HCT116 (cell line): ENCODE data around the gene CYSRT1. TPM values are rescaled to one million over a fixed set of nuclear protein-coding genes. Genes with fewer than 3 reads are reported as not detected.

Source experiments
- ATAC-seq: fragments of 200-7000 bp; cut with Tn5 transposase; 2 replicates; pipeline ENCODE4 v1.9.1; 2020; ENCODE audit warnings: mild to moderate bottlenecking, moderate library complexity
- BruUV-seq: library from RNA; stranded (reverse); fragments of 400-500 nt; replicated peaks from 2 replicates; lab custom pipeline; 2021; lab: Mats Ljungman, UMichigan
- CTCF ChIA-PET: fragments of 300-600 bp; sonication (Branson Sonifier 250); formaldehyde crosslinking; loops from one replicate; lab custom pipeline; 2021; ENCODE audit warnings: antibody characterized with exemption; lab: Charles Lee
- POLR2A ChIA-PET: fragments of 300-600, 350-600 bp; sonication (Branson Sonifier 250); formaldehyde crosslinking; loops from one replicate; lab custom pipeline; 2021; ENCODE audit warnings: antibody characterized with exemption; lab: Charles Lee
- RAD21 ChIA-PET, 2 experiments: fragments of 300-600 bp; sonication (Branson Sonifier 250); formaldehyde crosslinking; loops; one replicate each; lab custom pipeline; 2023; ENCODE audit warnings: low total read pairs in 2 of 2; ENCODE audit not compliant: uncharacterized antibody in 2 of 2, unreplicated experiment in 2 of 2, low non-redundant PET in 1 of 2; lab: Charles Lee
- DNase-seq: peaks from one replicate; pipeline ENCODE4 v3.0.0-alpha.2; 2010; ENCODE audit warnings: low read depth, low spot score
- H2AFZ ChIP-seq: fragments of 200-600 bp; shearing (Covaris generic), sonication (generic); 2 replicates; pipeline ENCODE4 v1.6.1; 2017; ENCODE audit warnings: low read depth, mixed run types, mixed read lengths, antibody characterized with exemption, low read length; ENCODE audit not compliant: poor library complexity, severe bottlenecking
- H3K27ac ChIP-seq: 2 replicates; pipeline ENCODE4 v1.5.1; 2012; ENCODE audit warnings: low read depth, low read length
- H3K27me3 ChIP-seq: fragments of 200-600 bp; sonication (generic); 2 replicates; pipeline ENCODE4 v1.6.1; 2016; ENCODE audit warnings: mixed run types, low read length, mixed read lengths; ENCODE audit not compliant: insufficient read depth
- H3K36me3 ChIP-seq, 2 experiments: fragments of 200-500 bp in 1 of 2; fragments of 200-600 bp in 1 of 2; sonication (Bioruptor generic) in 1 of 2; sonication (generic) in 1 of 2; 2 replicates each; pipeline versions ENCODE4 v1.5.1 to v1.6.1; 2014 to 2016; ENCODE audit warnings: low read length in 2 of 2, inconsistent platforms in 1 of 2, mixed read lengths in 1 of 2, mixed run types in 1 of 2; ENCODE audit not compliant: insufficient read depth in 2 of 2, control insufficient read depth in 1 of 2
- H3K4me1 ChIP-seq, 2 experiments: fragments of 200-600 bp in 1 of 2; sonication (generic) in 1 of 2; 2 replicates each; pipeline versions ENCODE4 v1.5.1 to v1.6.1; 2012 to 2017; ENCODE audit warnings: low read length in 2 of 2, inconsistent platforms in 1 of 2, mild to moderate bottlenecking in 1 of 2, mixed read lengths in 1 of 2, mixed run types in 1 of 2, moderate library complexity in 1 of 2; ENCODE audit not compliant: insufficient read depth in 2 of 2, control insufficient read depth in 1 of 2
- H3K4me2 ChIP-seq: fragments of 200-600 bp; sonication (generic); 2 replicates; pipeline ENCODE4 v1.6.1; 2017; ENCODE audit warnings: mixed run types, low read length, mixed read lengths
- H3K4me3 ChIP-seq, 2 experiments: fragments of 200-600 bp in 1 of 2; sonication (generic) in 1 of 2; replicated peaks in 1 of 2; 2 replicates each; pipeline ENCODE4 v1.5.1; 2011 to 2016; ENCODE audit warnings: low read length in 2 of 2, control low read depth in 1 of 2, low read depth in 1 of 2, mild to moderate bottlenecking in 1 of 2, mixed read lengths in 1 of 2, mixed run types in 1 of 2
- H3K79me2 ChIP-seq: fragments of 200-600 bp; sonication (generic); 2 replicates; pipeline ENCODE4 v1.6.1; 2017; ENCODE audit warnings: mild to moderate bottlenecking, mixed run types, low read length, moderate library complexity, mixed read lengths; ENCODE audit not compliant: insufficient read depth
- H3K9ac ChIP-seq: fragments of 200-600 bp; sonication (generic); 2 replicates; pipeline ENCODE4 v1.6.1; 2016; ENCODE audit warnings: low read length, mixed read lengths
- H3K9me2 ChIP-seq: fragments of 200-600 bp; sonication (generic), shearing (Covaris generic); 2 replicates; pipeline ENCODE4 v1.6.1; 2017; ENCODE audit warnings: mixed run types, mild to moderate bottlenecking, moderate library complexity; ENCODE audit not compliant: insufficient read depth
- H3K9me3 ChIP-seq, 2 experiments: fragments of 200-500 bp in 1 of 2; fragments of 200-600 bp in 1 of 2; sonication (Bioruptor generic) in 1 of 2; sonication (generic) in 1 of 2; 2 replicates each; pipeline ENCODE4 v1.6.1; 2014 to 2017; ENCODE audit warnings: low read length in 2 of 2, mixed read lengths in 2 of 2, inconsistent platforms in 1 of 2, low read depth in 1 of 2, mild to moderate bottlenecking in 1 of 2, mixed run types in 1 of 2, moderate library complexity in 1 of 2; ENCODE audit not compliant: control insufficient read depth in 1 of 2, insufficient read depth in 1 of 2
- H4K20me1 ChIP-seq: fragments of 200-600 bp; sonication (generic), shearing (Covaris generic); 2 replicates; pipeline ENCODE4 v1.6.1; 2017; ENCODE audit warnings: mixed run types, mild to moderate bottlenecking, moderate library complexity; ENCODE audit not compliant: insufficient read depth
- CEBPB ChIP-seq: IDR thresholded peaks from 2 replicates; pipeline ENCODE4 v1.6.1; 2012; ENCODE audit warnings: low read depth
- ELF1 ChIP-seq: IDR thresholded peaks from 2 replicates; pipeline ENCODE4 v1.6.1; 2012; ENCODE audit warnings: low read depth, borderline replicate concordance
- EZH2 ChIP-seq: fragments of 200-600 bp; sonication (generic); IDR thresholded peaks from 2 replicates; pipeline ENCODE4 v1.6.1; 2017; ENCODE audit warnings: antibody characterized with exemption, mixed run types
- EZH2phosphoT487 ChIP-seq: fragments of 200-600 bp; IDR thresholded peaks from 2 replicates; pipeline ENCODE4 v1.6.1; 2018; ENCODE audit warnings: antibody characterized with exemption, borderline replicate concordance
- FOSL1 ChIP-seq: IDR thresholded peaks from 2 replicates; pipeline ENCODE4 v1.6.1; 2012; ENCODE audit warnings: low read depth
- JUND ChIP-seq: IDR thresholded peaks from 2 replicates; pipeline ENCODE4 v1.6.1; 2012
- POLR2A ChIP-seq: IDR thresholded peaks from 2 replicates; pipeline ENCODE4 v1.7.0; 2011; ENCODE audit warnings: borderline replicate concordance; ENCODE audit not compliant: insufficient read depth, insufficient read length; ENCODE audit errors: extremely low read depth
- RAD21 ChIP-seq: IDR thresholded peaks from 2 replicates; pipeline ENCODE4 v1.6.1; 2012; ENCODE audit warnings: low read depth, mild to moderate bottlenecking
- ZFX ChIP-seq: fragments of 450-650 bp; IDR thresholded peaks from 2 replicates; pipeline ENCODE4 v1.6.1; 2017
- intact Hi-C: fragments of 100-400 bp; cut with micrococcal nuclease; formaldehyde crosslinking; loops from 2 replicates; pipeline ENCODE4 v1.10.0; 2022
- total RNA-seq: library from RNA; stranded (reverse); gene quantifications from one replicate; pipeline ENCODE4 v1.2.1, GENCODE V29; 2021; ENCODE audit not compliant: unreplicated experiment
- TF ChIP-seq, protein P1 (sequence below): IDR thresholded peaks from 2 replicates; pipeline ENCODE4 v1.6.1; 2012
- TF ChIP-seq, protein P2 (sequence below): IDR thresholded peaks from 2 replicates; pipeline ENCODE4 v1.6.1; 2011; ENCODE audit warnings: mild to moderate bottlenecking, low read length, moderate library complexity; ENCODE audit not compliant: insufficient replicate concordance; ENCODE audit errors: extremely low read depth
- TF ChIP-seq, protein P3 (sequence below): IDR thresholded peaks from 2 replicates; pipeline ENCODE4 v1.6.1; 2012; ENCODE audit warnings: low read depth
- TF ChIP-seq, protein P4 (sequence below), 3 experiments: fragments of 200-600 bp in 1 of 3; sonication (generic) in 1 of 3; IDR thresholded peaks in 2 of 3; conservative IDR thresholded peaks in 1 of 3; 2 replicates each; pipeline ENCODE4 v1.5.1; 2012 to 2017; ENCODE audit warnings: low read depth in 2 of 3, low read length in 2 of 3, antibody characterized with exemption in 1 of 3, borderline replicate concordance in 1 of 3, control low read depth in 1 of 3, mild to moderate bottlenecking in 1 of 3, mixed read lengths in 1 of 3, mixed run types in 1 of 3, moderate library complexity in 1 of 3; ENCODE audit not compliant: insufficient read depth in 1 of 3

Gene CYSRT1
- total RNA-seq, 1 experiment from 2014 or later: 4.3 TPM

DNA sequence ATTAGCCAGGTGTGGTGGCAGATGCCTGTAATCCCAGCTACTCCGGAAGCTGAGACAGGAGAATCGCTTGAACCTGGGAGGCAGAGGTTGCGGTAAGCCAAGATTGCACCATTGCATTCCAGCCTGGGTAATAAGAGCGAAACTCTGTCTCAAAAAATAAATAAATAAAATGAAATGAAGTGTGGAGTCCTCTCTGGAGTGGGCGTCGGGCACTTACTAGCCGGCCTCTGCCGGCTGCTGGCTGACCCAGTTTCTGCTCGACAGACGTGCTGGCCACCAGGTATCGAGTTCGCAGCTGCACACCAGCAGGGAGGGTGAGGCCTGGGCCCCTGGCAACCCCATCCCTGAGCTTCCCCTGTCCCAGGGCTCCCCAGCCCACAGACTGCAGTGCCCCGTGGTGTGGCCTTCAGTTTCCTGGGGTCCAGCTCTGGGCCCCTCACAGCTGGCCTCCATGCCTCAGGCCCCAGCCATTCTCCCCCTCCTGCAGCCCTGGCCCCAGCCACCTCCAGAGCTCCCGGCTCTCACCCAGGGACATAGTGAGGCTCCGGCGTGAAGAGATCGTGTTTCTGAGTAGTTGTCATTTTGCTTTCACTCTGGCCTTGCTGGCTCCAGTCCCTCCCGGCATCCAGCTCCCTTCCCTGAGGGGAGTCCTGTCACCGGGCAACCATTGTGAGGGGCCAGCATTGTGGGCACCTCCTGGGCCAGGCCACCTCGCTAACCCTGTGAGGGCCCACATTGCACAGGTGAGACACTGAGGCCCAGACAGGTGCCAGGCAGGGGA lies 22.4 kb downstream of the CYSRT1 start:
- DNase-seq (no peak), ATAC-seq (no peak)
- RAD21 ChIA-PET: no interaction called here
- Histone ChIP-seq H3K79me2 (peaks cover 16% of the 10 kb centered on the region), H3K27ac (no peak overlapping the region), H3K4me3 (no peak overlapping the region), H3K9me2 (no peaks in the 10 kb centered on the region), H3K4me1 (peaks cover 6 to 23% of the 10 kb centered on the region in 2 experiments), H3K4me2 (no peak overlapping the region), H3K36me3 (peaks cover 7 to 14% of the 10 kb centered on the region in 2 experiments), H4K20me1 (peaks cover 14% of the 10 kb centered on the region; the same call in 1 of the 2 replicates), H3K9me3 (no peaks in the 10 kb centered on the region), H2AFZ (no peak overlapping the region), H3K9ac (no peak overlapping the region), H3K27me3 (no peaks in the 10 kb centered on the region)
- BruUV-seq: no TSS peak
- TF ChIP-seq, protein P1, sequence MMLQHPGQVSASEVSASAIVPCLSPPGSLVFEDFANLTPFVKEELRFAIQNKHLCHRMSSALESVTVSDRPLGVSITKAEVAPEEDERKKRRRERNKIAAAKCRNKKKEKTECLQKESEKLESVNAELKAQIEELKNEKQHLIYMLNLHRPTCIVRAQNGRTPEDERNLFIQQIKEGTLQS: no peak
- no peak for TF ChIP-seq EZH2
- TF ChIP-seq JUND: no peak
- TF ChIP-seq, protein P2, sequence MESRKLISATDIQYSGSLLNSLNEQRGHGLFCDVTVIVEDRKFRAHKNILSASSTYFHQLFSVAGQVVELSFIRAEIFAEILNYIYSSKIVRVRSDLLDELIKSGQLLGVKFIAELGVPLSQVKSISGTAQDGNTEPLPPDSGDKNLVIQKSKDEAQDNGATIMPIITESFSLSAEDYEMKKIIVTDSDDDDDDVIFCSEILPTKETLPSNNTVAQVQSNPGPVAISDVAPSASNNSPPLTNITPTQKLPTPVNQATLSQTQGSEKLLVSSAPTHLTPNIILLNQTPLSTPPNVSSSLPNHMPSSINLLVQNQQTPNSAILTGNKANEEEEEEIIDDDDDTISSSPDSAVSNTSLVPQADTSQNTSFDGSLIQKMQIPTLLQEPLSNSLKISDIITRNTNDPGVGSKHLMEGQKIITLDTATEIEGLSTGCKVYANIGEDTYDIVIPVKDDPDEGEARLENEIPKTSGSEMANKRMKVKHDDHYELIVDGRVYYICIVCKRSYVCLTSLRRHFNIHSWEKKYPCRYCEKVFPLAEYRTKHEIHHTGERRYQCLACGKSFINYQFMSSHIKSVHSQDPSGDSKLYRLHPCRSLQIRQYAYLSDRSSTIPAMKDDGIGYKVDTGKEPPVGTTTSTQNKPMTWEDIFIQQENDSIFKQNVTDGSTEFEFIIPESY: no peak
- TF ChIP-seq, protein P3, sequence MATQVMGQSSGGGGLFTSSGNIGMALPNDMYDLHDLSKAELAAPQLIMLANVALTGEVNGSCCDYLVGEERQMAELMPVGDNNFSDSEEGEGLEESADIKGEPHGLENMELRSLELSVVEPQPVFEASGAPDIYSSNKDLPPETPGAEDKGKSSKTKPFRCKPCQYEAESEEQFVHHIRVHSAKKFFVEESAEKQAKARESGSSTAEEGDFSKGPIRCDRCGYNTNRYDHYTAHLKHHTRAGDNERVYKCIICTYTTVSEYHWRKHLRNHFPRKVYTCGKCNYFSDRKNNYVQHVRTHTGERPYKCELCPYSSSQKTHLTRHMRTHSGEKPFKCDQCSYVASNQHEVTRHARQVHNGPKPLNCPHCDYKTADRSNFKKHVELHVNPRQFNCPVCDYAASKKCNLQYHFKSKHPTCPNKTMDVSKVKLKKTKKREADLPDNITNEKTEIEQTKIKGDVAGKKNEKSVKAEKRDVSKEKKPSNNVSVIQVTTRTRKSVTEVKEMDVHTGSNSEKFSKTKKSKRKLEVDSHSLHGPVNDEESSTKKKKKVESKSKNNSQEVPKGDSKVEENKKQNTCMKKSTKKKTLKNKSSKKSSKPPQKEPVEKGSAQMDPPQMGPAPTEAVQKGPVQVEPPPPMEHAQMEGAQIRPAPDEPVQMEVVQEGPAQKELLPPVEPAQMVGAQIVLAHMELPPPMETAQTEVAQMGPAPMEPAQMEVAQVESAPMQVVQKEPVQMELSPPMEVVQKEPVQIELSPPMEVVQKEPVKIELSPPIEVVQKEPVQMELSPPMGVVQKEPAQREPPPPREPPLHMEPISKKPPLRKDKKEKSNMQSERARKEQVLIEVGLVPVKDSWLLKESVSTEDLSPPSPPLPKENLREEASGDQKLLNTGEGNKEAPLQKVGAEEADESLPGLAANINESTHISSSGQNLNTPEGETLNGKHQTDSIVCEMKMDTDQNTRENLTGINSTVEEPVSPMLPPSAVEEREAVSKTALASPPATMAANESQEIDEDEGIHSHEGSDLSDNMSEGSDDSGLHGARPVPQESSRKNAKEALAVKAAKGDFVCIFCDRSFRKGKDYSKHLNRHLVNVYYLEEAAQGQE: no peak
- TF ChIP-seq POLR2A: no peak
- TF ChIP-seq EZH2phosphoT487: no peak
- TF ChIP-seq, protein P4, sequence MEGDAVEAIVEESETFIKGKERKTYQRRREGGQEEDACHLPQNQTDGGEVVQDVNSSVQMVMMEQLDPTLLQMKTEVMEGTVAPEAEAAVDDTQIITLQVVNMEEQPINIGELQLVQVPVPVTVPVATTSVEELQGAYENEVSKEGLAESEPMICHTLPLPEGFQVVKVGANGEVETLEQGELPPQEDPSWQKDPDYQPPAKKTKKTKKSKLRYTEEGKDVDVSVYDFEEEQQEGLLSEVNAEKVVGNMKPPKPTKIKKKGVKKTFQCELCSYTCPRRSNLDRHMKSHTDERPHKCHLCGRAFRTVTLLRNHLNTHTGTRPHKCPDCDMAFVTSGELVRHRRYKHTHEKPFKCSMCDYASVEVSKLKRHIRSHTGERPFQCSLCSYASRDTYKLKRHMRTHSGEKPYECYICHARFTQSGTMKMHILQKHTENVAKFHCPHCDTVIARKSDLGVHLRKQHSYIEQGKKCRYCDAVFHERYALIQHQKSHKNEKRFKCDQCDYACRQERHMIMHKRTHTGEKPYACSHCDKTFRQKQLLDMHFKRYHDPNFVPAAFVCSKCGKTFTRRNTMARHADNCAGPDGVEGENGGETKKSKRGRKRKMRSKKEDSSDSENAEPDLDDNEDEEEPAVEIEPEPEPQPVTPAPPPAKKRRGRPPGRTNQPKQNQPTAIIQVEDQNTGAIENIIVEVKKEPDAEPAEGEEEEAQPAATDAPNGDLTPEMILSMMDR (IDR thresholded peaks at IDR 0.05 in 2 of 3, conservative IDR thresholded peaks at IDR 0.05 in 1 of 3; ENCODE audit: borderline replicate concordance in 1 of 3, insufficient read depth in 1 of 3, low read depth in 2 of 3, low read length in 2 of 3): no peak
- no peak for TF ChIP-seq FOSL1
- no peak for TF ChIP-seq ELF1
- TF ChIP-seq ZFX: no peak
- no peak for TF ChIP-seq CEBPB
- TF ChIP-seq RAD21: no peak
- CTCF ChIA-PET: interaction anchor here (1.0 to 2.4 kb wide), 2 partner anchors 11 to 180 kb away, joined by 4 to 7 read pairs; no protein-coding TSS in a partner anchor
- intact Hi-C loops: no loop called here
- POLR2A ChIA-PET: no interaction called here
